HepG2 (cell line): ENCODE data around the gene RBBP8NL. TPM values are rescaled to one million over a fixed set of nuclear protein-coding genes. Genes with fewer than 3 reads are reported as not detected.

Source experiments
- BCLAF1 ChIP-seq: fragments of 450-650 bp; IDR thresholded peaks from 2 replicates; pipeline ENCODE4 v1.6.1; 2017; ENCODE audit warnings: mild to moderate bottlenecking
- HNRNPH1 ChIP-seq: fragments of 200-400 bp; formaldehyde crosslinking; optimal IDR thresholded peaks from 2 replicates; pipeline ENCODE3; 2017; ENCODE audit warnings: mild to moderate bottlenecking, low read depth, low read length
- JUN ChIP-seq: sonication (generic); formaldehyde crosslinking; IDR thresholded peaks from 2 replicates; pipeline ENCODE4 v1.4.0; 2020; ENCODE audit warnings: mild to moderate bottlenecking, missing genetic modification reagents
- KLF6 ChIP-seq: IDR thresholded peaks from 2 replicates; pipeline ENCODE4 v1.8.0; 2016; ENCODE audit warnings: missing biosample characterization, missing genetic modification reagents
- MEIS1 ChIP-seq: sonication (generic); formaldehyde crosslinking; IDR thresholded peaks from 2 replicates; pipeline ENCODE4 v1.9.0; 2021; ENCODE audit warnings: mild to moderate bottlenecking, missing genetic modification reagents, moderate library complexity, borderline replicate concordance
- NCOA2 ChIP-seq: sonication (generic); formaldehyde crosslinking; IDR thresholded peaks from 2 replicates; pipeline ENCODE4 v1.8.0; 2022; ENCODE audit warnings: inconsistent platforms
- NCOR1 ChIP-seq: fragments of 200-600 bp; sonication (generic); IDR thresholded peaks from 2 replicates; pipeline ENCODE4 v1.7.0; 2017; ENCODE audit warnings: antibody characterized with exemption, low read length, borderline replicate concordance
- NFYC ChIP-seq: IDR thresholded peaks from 2 replicates; pipeline ENCODE4 v1.6.1; 2016; ENCODE audit warnings: missing genetic modification reagents, missing compliant biosample characterization
- NPAS2 ChIP-seq: sonication (generic); formaldehyde crosslinking; IDR thresholded peaks from 2 replicates; pipeline ENCODE4 v1.8.0; 2022; ENCODE audit warnings: mild to moderate bottlenecking, missing genetic modification reagents, borderline replicate concordance
- STAT6 ChIP-seq: sonication (generic); formaldehyde crosslinking; IDR thresholded peaks from 2 replicates; pipeline ENCODE4 v1.4.0; 2020; ENCODE audit warnings: missing genetic modification reagents, mild to moderate bottlenecking, borderline replicate concordance
- TOPORS ChIP-seq: sonication (generic); formaldehyde crosslinking; IDR thresholded peaks from 2 replicates; pipeline ENCODE4 v1.8.0; 2023; ENCODE audit warnings: mild to moderate bottlenecking, missing genetic modification reagents
- USF2 ChIP-seq, 2 experiments: sonication (generic) in 1 of 2; formaldehyde crosslinking in 1 of 2; IDR thresholded peaks; 2 replicates each; pipeline versions ENCODE4 v1.5.1 to v1.6.1; 2011 to 2020; ENCODE audit warnings: borderline replicate concordance in 1 of 2, low read depth in 1 of 2, low read length in 1 of 2, mild to moderate bottlenecking in 1 of 2, missing genetic modification reagents in 1 of 2, moderate library complexity in 1 of 2
- ZBTB8A ChIP-seq: sonication (generic); formaldehyde crosslinking; IDR thresholded peaks from 2 replicates; pipeline ENCODE4 v1.4.0; 2020; ENCODE audit warnings: mild to moderate bottlenecking, low read depth, missing genetic modification reagents, borderline replicate concordance
- ZNF276 ChIP-seq: sonication (generic); formaldehyde crosslinking; IDR thresholded peaks from 2 replicates; pipeline ENCODE4 v1.4.0; 2020; ENCODE audit warnings: mild to moderate bottlenecking, low read depth, missing genetic modification reagents
- ZNF816 ChIP-seq: sonication (generic); formaldehyde crosslinking; IDR thresholded peaks from 2 replicates; pipeline ENCODE4 v1.8.0; 2022; ENCODE audit warnings: missing genetic modification reagents, mild to moderate bottlenecking, borderline replicate concordance
- ZSCAN5A ChIP-seq: sonication (generic); formaldehyde crosslinking; IDR thresholded peaks from 2 replicates; pipeline ENCODE4 v1.8.0; 2022; ENCODE audit warnings: mild to moderate bottlenecking, missing genetic modification reagents, borderline replicate concordance
- polyA plus RNA-seq, 8 experiments: library from polyadenylated mRNA; depleted of rRNA in 3 of 8; stranded (reverse) in 7 of 8; unstranded in 1 of 8; fragments of >200 nt; fragmentation: Illumina TruSeq in 4 of 8; extraction: Trizol in 4 of 8; gene quantifications; 2 replicates each; pipeline versions ENCODE4 v1.2.1 to v1.2.3, GENCODE V29; 2011 to 2016; ENCODE audit warnings: low read depth in 4 of 8, missing spikeins in 1 of 8, mixed read lengths in 1 of 8; ENCODE audit not compliant: insufficient read depth in 1 of 8
- total RNA-seq, 5 experiments: library from RNA; depleted of rRNA; stranded (reverse); fragments of >200 nt; fragmentation: Illumina TruSeq; extraction: Trizol; gene quantifications; 2 replicates each; pipeline ENCODE4 v1.2.3, GENCODE V29; 2016; ENCODE audit warnings: low read depth in 1 of 5

The RBBP8NL gene
- total and polyA plus RNA-seq, 2 of the 13 experiments (the other 11 are each of a cell fraction or from before 2014, with no cell fraction given): 0.69 to 0.86 TPM

GRCh38 chr20:62363920-62364851 is 63.2 kb downstream of the RBBP8NL start (continued):
- TF ChIP-seq NPAS2 (CRISPR knock-in tag): no peak
- no peak for TF ChIP-seq HNRNPH1
- TF ChIP-seq TOPORS: no peak
- no peak for TF ChIP-seq ZNF816 (CRISPR knock-in tag)
- TF ChIP-seq KLF6 (CRISPR knock-in tag): no peak
- no peak for TF ChIP-seq STAT6
- no peak for TF ChIP-seq ZSCAN5A (CRISPR knock-in tag)
- TF ChIP-seq JUN: no peak
- no peak for TF ChIP-seq NCOA2
- no peak for TF ChIP-seq MEIS1
- TF ChIP-seq ZBTB8A (CRISPR knock-in tag): no peak
- no peak for TF ChIP-seq BCLAF1
- no peak for TF ChIP-seq ZNF276 (CRISPR knock-in tag)
- TF ChIP-seq NCOR1: no peak
- TF ChIP-seq USF2 (IDR thresholded peaks at IDR 0.05; ENCODE audit: low read depth, low read length): no peak
- no peak for TF ChIP-seq USF2 (CRISPR knock-in tag; IDR thresholded peaks at IDR 0.05; ENCODE audit: borderline replicate concordance)
- no peak for TF ChIP-seq NFYC (CRISPR knock-in tag)
